GM12872 (cell line): ENCODE data around the gene RASSF6.

ENCODE experiments used
- CTCF ChIP-seq: IDR thresholded peaks from 3 replicates; pipeline ENCODE4 v1.5.1; 2011; ENCODE audit warnings: low read depth, mild to moderate bottlenecking, low read length, moderate library complexity; ENCODE audit not compliant: insufficient read depth

The RASSF6 gene

GRCh38 chr4:73586666-73587065 is 33.6 kb downstream of the RASSF6 start:
- TF ChIP-seq CTCF: no peak

- no peak for TF ChIP-seq CTCF
Measured at GRCh38 chr4:73586040-73586439, 34.2 kb downstream of the RASSF6 start.

GRCh38 chr4:73585345-73585744 is 34.9 kb downstream of the RASSF6 start:
- no peak for TF ChIP-seq CTCF

- no peak for TF ChIP-seq CTCF
Measured at GRCh38 chr4:73583666-73584065, 36.6 kb downstream of the RASSF6 start.

- no peak for TF ChIP-seq CTCF
Measured at GRCh38 chr4:73577371-73577770, 42.9 kb downstream of the RASSF6 start.

- TF ChIP-seq CTCF: no peak
Measured at GRCh38 chr4:73576381-73576780, 43.9 kb downstream of the RASSF6 start.

- TF ChIP-seq CTCF: no peak
Measured at GRCh38 chr4:73575660-73576059, 44.6 kb downstream of the RASSF6 start.

- peak; percentile 94 for TF ChIP-seq CTCF
Measured at GRCh38 chr4:73573794-73574528, 46.3 kb downstream of the RASSF6 start.
